ENCODE data around the gene TNFRSF4. TPM values are rescaled to one million over a fixed set of nuclear protein-coding genes. Genes with fewer than 3 reads are reported as not detected.

Gene TNFRSF4
- total and polyA plus RNA-seq, 2 of the 8 experiments (the other 6 are each of a cell fraction or from before 2014, with no cell fraction given) = 0.06 TPM; not detected in 1

GRCh38 chr1:1255611-1256010, 41.7 kb upstream of the TNFRSF4 start:
- Histone ChIP-seq H3K4ac (replicated peaks; ENCODE audit: insufficient read length, low read depth, low read length) (no peak overlapping the region), H3K79me1 (ENCODE audit: low read depth, low read length) (peaks cover 8% of the 10 kb centered on the region), H3K18ac (ENCODE audit: extremely low read depth, low read length) (no peak overlapping the region), H3K23me2 (ENCODE audit: low read depth, low read length) (no peaks in the 10 kb centered on the region), H3K9ac (replicated peaks in 1 of 4; ENCODE audit: extremely low read depth in 1 of 4, low read depth in 3 of 4, low read length in 3 of 4) (no peak overlapping the region), H2BK15ac (ENCODE audit: low read length) (no peak overlapping the region), H3K4me1 (replicated peaks in 1 of 4; ENCODE audit: control insufficient read depth in 3 of 4, insufficient read depth in 4 of 4, low read length in 3 of 4) (peaks cover 0 to 14% (median 8%) of the 10 kb centered on the region in 4 experiments; a peak in 6 of 7 replicates), H3K27ac (ENCODE audit: low read depth, low read length) (no peak overlapping the region), H2BK5ac (ENCODE audit: low read depth, low read length) (0 out of 2 replicates have a peak overlapping the region, but pooled peaks have one; percentile 24), H3K14ac (ENCODE audit: insufficient read length) (no peak overlapping the region), H2AFZ (ENCODE audit: low read length) (no peak overlapping the region), H3K4me2 (ENCODE audit: insufficient read depth in 1 of 2, low read depth in 2 of 2, low read length in 2 of 2) (no peak overlapping the region), H4K8ac (ENCODE audit: extremely low read depth, insufficient read depth, low read length) (no peak overlapping the region; the same call in 1 of the 2 replicates), H3K56ac (replicated peaks; ENCODE audit: insufficient read length, low read depth, low read length) (no peak overlapping the region), H2AK5ac (ENCODE audit: low read depth, low read length) (no peak overlapping the region), H3K9me3 (ENCODE audit: insufficient read depth in 2 of 2, low read depth in 1 of 2, low read length in 1 of 2) (no peaks in the 10 kb centered on the region), H3K36me3 (ENCODE audit: control insufficient read depth in 2 of 4, insufficient read depth in 4 of 4, low read length in 3 of 4) (peaks cover 0 to 32% (median 17%) of the 10 kb centered on the region in 4 experiments; a peak in 7 of 8 replicates), H3K27me3 (replicated peaks in 1 of 4; ENCODE audit: control insufficient read depth in 3 of 4, extremely low read depth in 1 of 4, insufficient read depth in 3 of 4, low read length in 3 of 4) (no peaks in the 10 kb centered on the region), H4K5ac (ENCODE audit: insufficient read length, low read depth, low read length) (no peak overlapping the region), H3K23ac (ENCODE audit: insufficient read length) (no peak overlapping the region), H3K4me3 (ENCODE audit: extremely low read depth in 1 of 4, insufficient read depth in 2 of 4, low read depth in 3 of 4, low read length in 4 of 4) (no peak overlapping the region), H4K91ac (replicated peaks; ENCODE audit: insufficient read length, low read length) (no peak overlapping the region), H2BK120ac (replicated peaks; ENCODE audit: low read depth, low read length) (no peak overlapping the region), H2BK20ac (ENCODE audit: low read length) (no peak overlapping the region), H4K20me1 (replicated peaks in 1 of 2; ENCODE audit: control insufficient read depth in 1 of 2, insufficient read depth in 2 of 2, low read length in 2 of 2) (peaks cover 7 to 24% of the 10 kb centered on the region in 2 experiments), H3K79me2 (ENCODE audit: control insufficient read depth in 1 of 2, insufficient read depth in 2 of 2, low read length in 2 of 2) (peaks cover 0 to 5% of the 10 kb centered on the region in 2 experiments; a peak in 1 of 4 replicates), H2BK12ac (ENCODE audit: low read depth, low read length) (no peak overlapping the region)
- ChIA-PET POLR2A (ENCODE audit: partially characterized antibody) (no interaction called here), CTCF (ENCODE audit: partially characterized antibody) (interaction anchor here (0.5 to 1.7 kb wide), 4 partner anchors 8 to 36 kb away, joined by 3 to 7 read pairs (median 4); no protein-coding TSS in a partner anchor)
- 97% methylated on average over 10 of the region's 10 CpGs; no CpG with 5 or more reads in 1 of the 2 experiments for WGBS, 2 experiments (ENCODE audit: extremely low coverage in 1 of 2, insufficient coverage in 1 of 2, insufficient read length in 1 of 2, insufficient replicate concordance in 2 of 2, low coverage in 1 of 2, low lambda C conversion rate in 2 of 2, missing lambda C conversion rate in 1 of 2)
- no peak for TF ChIP-seq SAP30 (IDR thresholded peaks at IDR 0.05; ENCODE audit: insufficient read depth, insufficient replicate concordance, low read length)
- DNase-seq (ENCODE audit: low read depth in 1 of 2, low spot score in 2 of 2) (no peak), FAIRE-seq (no peak)
